GM19438 (cell line): ENCODE measurements around the gene MCC.

Experiments used
- ATAC-seq: cut with Tn5 transposase; IDR thresholded peaks from one replicate; pipeline ENCODE4 v1.9.1; 2021; ENCODE audit warnings: low read depth; ENCODE audit not compliant: unreplicated experiment

MCC gene

GRCh38 chr5:113047733-113048652 is 440.3 kb downstream of the MCC start:
- ATAC-seq = peak; percentile 93

GRCh38 chr5:113047234-113047633 is 441.0 kb downstream of the MCC start:
- no peak for ATAC-seq

- no peak for ATAC-seq
These were observed 443.3 kb downstream of the MCC start for GRCh38 chr5:113044776-113045465.

GRCh38 chr5:113043491-113043931 is 444.7 kb downstream of the MCC start:
- no peak for ATAC-seq

- no peak for ATAC-seq
These were observed 445.6 kb downstream of the MCC start for GRCh38 chr5:113042491-113043243.

GRCh38 chr5:113040672-113041260 is 447.5 kb downstream of the MCC start:
- no peak for ATAC-seq

- no peak for ATAC-seq
These were observed 448.3 kb downstream of the MCC start for GRCh38 chr5:113039934-113040285.

- no peak for ATAC-seq
These were observed 448.9 kb downstream of the MCC start for GRCh38 chr5:113039229-113039933.

GRCh38 chr5:113038714-113039113 is 449.5 kb downstream of the MCC start:
- no peak for ATAC-seq

GRCh38 chr5:113038136-113038535 is 450.1 kb downstream of the MCC start:
- no peak for ATAC-seq

- no peak for ATAC-seq
These were observed 451.4 kb downstream of the MCC start for GRCh38 chr5:113036826-113037225.

- no peak for ATAC-seq
These were observed 451.9 kb downstream of the MCC start for GRCh38 chr5:113036321-113036720.

GRCh38 chr5:113035096-113035495 is 453.2 kb downstream of the MCC start:
- ATAC-seq = no peak

- no peak for ATAC-seq
These were observed 454.0 kb downstream of the MCC start for GRCh38 chr5:113034182-113034773.

- no peak for ATAC-seq
These were observed 456.7 kb downstream of the MCC start for GRCh38 chr5:113031557-113031956.

- no peak for ATAC-seq
These were observed 457.1 kb downstream of the MCC start for GRCh38 chr5:113031104-113031503.

GRCh38 chr5:113029614-113030013 is 458.6 kb downstream of the MCC start:
- no peak for ATAC-seq

- no peak for ATAC-seq
These were observed 460.8 kb downstream of the MCC start for GRCh38 chr5:113027431-113027830.

GRCh38 chr5:113027015-113027414 is 461.2 kb downstream of the MCC start:
- no peak for ATAC-seq

- no peak for ATAC-seq
These were observed 462.0 kb downstream of the MCC start for GRCh38 chr5:113026211-113026610.
